ENCODE results near the gene GUCD1.

Gene GUCD1

DNA sequence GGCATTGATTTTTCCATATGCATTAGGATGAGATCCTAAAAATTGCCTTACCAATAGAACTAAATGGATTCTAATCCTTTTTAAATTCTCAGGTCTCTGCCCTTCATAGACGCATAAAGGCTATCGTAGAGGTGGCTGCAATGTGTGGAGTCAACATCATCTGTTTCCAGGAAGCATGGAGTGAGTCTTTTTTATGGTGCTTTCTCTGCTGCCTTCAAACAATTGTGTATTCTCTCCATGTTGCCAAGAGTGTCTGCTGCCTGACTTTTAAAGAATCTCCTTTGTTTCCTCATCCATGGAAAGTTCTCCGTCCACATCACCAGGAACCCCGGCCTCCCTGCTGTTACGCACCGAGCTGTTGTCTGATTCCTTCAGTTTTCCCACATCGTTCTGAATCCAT is 52.9 kb downstream of the GUCD1 start:
- TF ChIP-seq ZFX (IDR thresholded peaks at IDR 0.05): no peak
- TF ChIP-seq, protein P1, sequence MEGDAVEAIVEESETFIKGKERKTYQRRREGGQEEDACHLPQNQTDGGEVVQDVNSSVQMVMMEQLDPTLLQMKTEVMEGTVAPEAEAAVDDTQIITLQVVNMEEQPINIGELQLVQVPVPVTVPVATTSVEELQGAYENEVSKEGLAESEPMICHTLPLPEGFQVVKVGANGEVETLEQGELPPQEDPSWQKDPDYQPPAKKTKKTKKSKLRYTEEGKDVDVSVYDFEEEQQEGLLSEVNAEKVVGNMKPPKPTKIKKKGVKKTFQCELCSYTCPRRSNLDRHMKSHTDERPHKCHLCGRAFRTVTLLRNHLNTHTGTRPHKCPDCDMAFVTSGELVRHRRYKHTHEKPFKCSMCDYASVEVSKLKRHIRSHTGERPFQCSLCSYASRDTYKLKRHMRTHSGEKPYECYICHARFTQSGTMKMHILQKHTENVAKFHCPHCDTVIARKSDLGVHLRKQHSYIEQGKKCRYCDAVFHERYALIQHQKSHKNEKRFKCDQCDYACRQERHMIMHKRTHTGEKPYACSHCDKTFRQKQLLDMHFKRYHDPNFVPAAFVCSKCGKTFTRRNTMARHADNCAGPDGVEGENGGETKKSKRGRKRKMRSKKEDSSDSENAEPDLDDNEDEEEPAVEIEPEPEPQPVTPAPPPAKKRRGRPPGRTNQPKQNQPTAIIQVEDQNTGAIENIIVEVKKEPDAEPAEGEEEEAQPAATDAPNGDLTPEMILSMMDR (conservative IDR thresholded peaks at IDR 0.05): no peak
- H3K27ac ChIP-seq: no peak overlapping the region

GRCh38 chr22:24501301-24502005 is 53.5 kb downstream of the GUCD1 start:
- no peak for TF ChIP-seq ZFX (IDR thresholded peaks at IDR 0.05)
- TF ChIP-seq, protein P1 (conservative IDR thresholded peaks at IDR 0.05): no peak
- no peak overlapping the region for H3K27ac ChIP-seq

DNA sequence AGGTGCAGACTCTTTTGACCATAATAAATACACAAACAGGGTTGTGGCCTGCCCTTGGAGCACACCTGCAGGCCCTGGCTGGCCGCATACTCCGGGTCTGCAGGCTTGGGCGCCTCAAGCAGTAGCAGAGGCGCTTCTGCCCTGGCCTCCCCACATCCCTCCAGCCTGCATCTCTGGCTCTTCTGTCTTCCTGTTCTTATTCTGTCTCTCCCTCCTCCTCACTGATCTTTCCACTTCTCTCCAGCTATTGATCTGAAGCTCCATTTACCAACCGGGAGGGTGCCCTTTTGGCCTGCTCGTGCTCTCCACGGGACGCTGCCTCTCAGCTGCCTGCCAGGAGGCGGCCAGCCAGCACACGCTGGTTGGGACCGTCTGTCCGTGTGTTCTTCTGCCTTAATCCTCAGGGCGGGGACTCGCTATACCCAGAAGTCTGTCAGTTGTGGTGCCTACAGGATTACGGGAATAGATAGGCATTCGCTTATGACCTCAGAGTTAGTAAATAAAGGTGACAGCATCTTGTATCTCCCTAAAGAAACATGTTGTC is 54.6 kb downstream of the GUCD1 start:
- H3K27ac ChIP-seq: peak overlapping the region; percentile 6; the same call in 1 of the 2 replicates
- TF ChIP-seq, protein P1 (conservative IDR thresholded peaks at IDR 0.05): no peak
- TF ChIP-seq ZFX (IDR thresholded peaks at IDR 0.05): no peak

GRCh38 chr22:24499706-24500276 is 55.1 kb downstream of the GUCD1 start:
- peak overlapping the region; percentile 6; the same call in 1 of the 2 replicates for H3K27ac ChIP-seq
- TF ChIP-seq, protein P1 (conservative IDR thresholded peaks at IDR 0.05): no peak
- TF ChIP-seq ZFX (IDR thresholded peaks at IDR 0.05): no peak

DNA sequence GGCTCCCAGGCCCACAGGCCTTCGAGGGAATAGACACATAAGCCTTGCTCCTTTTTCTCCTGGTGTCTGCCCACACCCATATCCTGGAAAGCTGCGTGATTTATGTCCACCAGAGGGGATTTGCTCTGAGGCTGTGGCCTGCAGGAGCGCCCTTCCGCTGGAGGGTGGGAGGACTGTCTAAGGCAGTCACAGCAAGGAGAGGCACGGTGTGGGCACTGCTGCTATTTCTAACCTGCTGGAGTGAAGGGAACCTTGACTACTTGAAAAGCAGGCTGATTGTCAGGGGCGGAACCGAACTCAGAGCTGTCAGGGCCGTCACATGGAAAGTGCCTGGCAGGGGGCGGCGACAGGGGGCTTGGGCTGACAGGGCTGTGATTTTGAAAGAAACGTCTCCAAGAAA is 56.1 kb downstream of the GUCD1 start:
- TF ChIP-seq, protein P1 (conservative IDR thresholded peaks at IDR 0.05): no peak
- no peak for TF ChIP-seq ZFX (IDR thresholded peaks at IDR 0.05)
- H3K27ac ChIP-seq: no peak overlapping the region

GRCh38 chr22:24497841-24498258 is 57.1 kb downstream of the GUCD1 start:
- H3K27ac ChIP-seq: no peak overlapping the region
- TF ChIP-seq, protein P1 (conservative IDR thresholded peaks at IDR 0.05): no peak
- TF ChIP-seq ZFX (IDR thresholded peaks at IDR 0.05): no peak

GRCh38 chr22:24496661-24497060 is 58.3 kb downstream of the GUCD1 start:
- TF ChIP-seq ZFX (IDR thresholded peaks at IDR 0.05): no peak
- TF ChIP-seq, protein P1 (conservative IDR thresholded peaks at IDR 0.05): no peak
- no peak overlapping the region for H3K27ac ChIP-seq

All from C4-2B (cell line).